Mesothelial cell of epicardium (in vitro differentiated cells): ENCODE measurements around the gene NRCAM. TPM values are rescaled to one million over a fixed set of nuclear protein-coding genes. Genes with fewer than 3 reads are reported as not detected.

Source experiments
- DNase-seq, 2 experiments: peaks; one replicate each; pipeline ENCODE4 v3.0.0; 2021; ENCODE audit warnings: low spot score in 2 of 2; ENCODE audit not compliant: unreplicated experiment in 2 of 2
- H3K27ac Mint-ChIP-seq: 2 replicates; pipeline ENCODE4 v1.8.0; 2021; ENCODE audit warnings: mixed read lengths
- H3K27me3 Mint-ChIP-seq: 2 replicates; pipeline ENCODE4 v1.8.0; 2021; ENCODE audit warnings: low read depth, mixed read lengths
- H3K36me3 Mint-ChIP-seq: 2 replicates; pipeline ENCODE4 v1.8.0; 2021; ENCODE audit warnings: mixed read lengths
- H3K4me1 Mint-ChIP-seq: 2 replicates; pipeline ENCODE4 v1.8.0; 2021; ENCODE audit warnings: mixed read lengths
- H3K4me3 Mint-ChIP-seq: 2 replicates; pipeline ENCODE4 v1.8.0; 2021; ENCODE audit warnings: mild to moderate bottlenecking, moderate library complexity, mixed read lengths
- H3K9me3 Mint-ChIP-seq: 2 replicates; pipeline ENCODE4 v1.8.0; 2021; ENCODE audit warnings: mixed read lengths
- total RNA-seq: library from RNA; stranded (reverse); gene quantifications from 3 replicates; pipeline ENCODE4 v1.2.1, GENCODE V29; 2021
- TF ChIP-seq, protein P1 (sequence below): fragments of 200-600 bp; sonication (generic); IDR thresholded peaks from one replicate; pipeline ENCODE4 v1.5.0; 2021; ENCODE audit warnings: antibody characterized with exemption; ENCODE audit not compliant: unreplicated experiment

Gene NRCAM
- total RNA-seq, 1 donor from 2014 or later: 5.7 TPM

DNA sequence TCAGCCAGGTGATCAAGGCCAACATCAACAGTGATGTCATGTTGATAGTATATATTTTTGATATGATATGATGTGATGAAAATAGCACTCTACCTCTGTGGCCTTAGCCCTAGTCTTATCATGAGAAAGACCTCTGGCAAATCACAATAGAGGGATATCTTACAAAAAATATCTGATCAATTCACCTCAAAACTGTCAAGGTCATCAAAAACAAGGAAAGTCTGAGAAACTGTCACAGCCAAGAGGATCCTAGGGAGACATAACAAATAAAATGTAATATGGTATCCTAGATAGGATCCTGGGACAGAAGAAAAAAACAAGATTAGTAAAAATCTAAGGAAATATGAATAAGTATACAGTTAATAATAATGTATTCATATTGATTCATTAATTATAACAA, 92.6 kb downstream of the NRCAM start:
- Mint-ChIP-seq H3K9me3 (peaks cover 15% of the 10 kb centered on the region), H3K4me1 (peaks cover 8% of the 10 kb centered on the region)

DNA sequence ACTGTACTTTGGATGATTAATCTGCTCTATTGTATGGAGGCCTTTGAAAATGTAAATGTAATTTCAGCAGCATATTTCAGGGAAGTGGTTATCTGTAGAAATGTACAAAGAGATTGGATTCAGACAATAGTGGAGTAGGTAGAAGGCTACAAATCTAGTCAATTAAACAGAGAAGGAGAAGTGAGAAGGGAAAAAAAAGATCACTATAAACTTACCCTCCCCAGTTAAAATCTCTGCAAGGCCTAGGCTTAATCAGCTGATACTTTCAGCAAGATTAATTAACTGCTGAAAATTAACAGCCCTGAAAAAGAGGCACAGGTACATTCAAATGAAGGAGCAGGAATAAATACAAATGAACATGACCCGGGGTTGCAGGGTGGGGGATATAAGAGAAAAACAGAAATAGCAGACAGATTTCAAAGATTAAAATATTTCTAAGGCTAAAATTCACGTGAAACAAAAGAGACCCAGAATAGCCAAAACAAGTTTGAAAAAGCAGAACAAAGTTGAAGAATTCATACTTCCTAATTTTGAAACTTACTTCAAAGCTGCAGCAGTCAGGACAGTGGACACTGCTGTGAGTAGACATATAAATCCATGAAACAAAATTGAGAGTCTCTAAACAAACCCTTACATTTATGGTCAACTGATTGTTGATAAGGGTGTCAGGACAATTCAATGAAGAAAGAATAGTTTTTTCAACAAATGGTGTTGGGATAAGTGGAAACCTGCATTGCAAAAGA, 96.0 kb downstream of the NRCAM start:
- H3K4me3 Mint-ChIP-seq: no peak overlapping the region
- no peak for DNase-seq
- H3K9me3 Mint-ChIP-seq: peaks cover 15% of the 10 kb centered on the region
- no peak overlapping the region for H3K27ac Mint-ChIP-seq
- H3K4me1 Mint-ChIP-seq: peaks cover 15% of the 10 kb centered on the region
- no peaks in the 10 kb centered on the region for H3K27me3 Mint-ChIP-seq
- TF ChIP-seq, protein P1, sequence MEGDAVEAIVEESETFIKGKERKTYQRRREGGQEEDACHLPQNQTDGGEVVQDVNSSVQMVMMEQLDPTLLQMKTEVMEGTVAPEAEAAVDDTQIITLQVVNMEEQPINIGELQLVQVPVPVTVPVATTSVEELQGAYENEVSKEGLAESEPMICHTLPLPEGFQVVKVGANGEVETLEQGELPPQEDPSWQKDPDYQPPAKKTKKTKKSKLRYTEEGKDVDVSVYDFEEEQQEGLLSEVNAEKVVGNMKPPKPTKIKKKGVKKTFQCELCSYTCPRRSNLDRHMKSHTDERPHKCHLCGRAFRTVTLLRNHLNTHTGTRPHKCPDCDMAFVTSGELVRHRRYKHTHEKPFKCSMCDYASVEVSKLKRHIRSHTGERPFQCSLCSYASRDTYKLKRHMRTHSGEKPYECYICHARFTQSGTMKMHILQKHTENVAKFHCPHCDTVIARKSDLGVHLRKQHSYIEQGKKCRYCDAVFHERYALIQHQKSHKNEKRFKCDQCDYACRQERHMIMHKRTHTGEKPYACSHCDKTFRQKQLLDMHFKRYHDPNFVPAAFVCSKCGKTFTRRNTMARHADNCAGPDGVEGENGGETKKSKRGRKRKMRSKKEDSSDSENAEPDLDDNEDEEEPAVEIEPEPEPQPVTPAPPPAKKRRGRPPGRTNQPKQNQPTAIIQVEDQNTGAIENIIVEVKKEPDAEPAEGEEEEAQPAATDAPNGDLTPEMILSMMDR: no peak
- H3K36me3 Mint-ChIP-seq: no peaks in the 10 kb centered on the region

More for the DNA sequence above, 92.6 kb downstream of the NRCAM start:
- H3K4me3 Mint-ChIP-seq: no peak overlapping the region
- H3K36me3 Mint-ChIP-seq: no peaks in the 10 kb centered on the region
- TF ChIP-seq, protein P1: no peak
- no peak overlapping the region for H3K27ac Mint-ChIP-seq
- DNase-seq: no peak
- H3K27me3 Mint-ChIP-seq: peaks cover 3% of the 10 kb centered on the region

DNA sequence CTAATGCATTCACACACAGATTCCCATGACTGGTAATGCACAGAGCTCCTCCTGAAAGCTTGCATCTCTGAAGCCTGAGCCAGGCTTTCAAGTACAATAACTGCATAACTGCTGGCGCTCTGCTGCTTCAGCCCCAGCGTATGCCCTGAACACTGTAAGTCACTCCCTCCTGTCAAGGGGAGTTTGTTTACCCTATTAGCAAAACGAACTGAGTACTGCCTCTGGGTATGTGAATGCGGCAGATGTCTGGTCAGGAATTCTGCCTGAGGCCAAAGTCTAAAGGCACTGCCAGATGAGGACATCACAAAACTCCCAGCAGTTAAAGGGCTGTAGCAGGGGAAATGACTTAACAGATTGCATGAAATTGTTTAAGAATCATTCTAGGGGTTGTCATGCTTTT, 97.7 kb downstream of the NRCAM start:
- H3K4me1 Mint-ChIP-seq: peaks cover 15% of the 10 kb centered on the region
- no peak for DNase-seq
- TF ChIP-seq, protein P1: no peak
- no peak overlapping the region for H3K4me3 Mint-ChIP-seq
- H3K9me3 Mint-ChIP-seq: peaks cover 12% of the 10 kb centered on the region
- no peak overlapping the region for H3K27ac Mint-ChIP-seq
- no peaks in the 10 kb centered on the region for H3K27me3 Mint-ChIP-seq
- no peaks in the 10 kb centered on the region for H3K36me3 Mint-ChIP-seq

DNA sequence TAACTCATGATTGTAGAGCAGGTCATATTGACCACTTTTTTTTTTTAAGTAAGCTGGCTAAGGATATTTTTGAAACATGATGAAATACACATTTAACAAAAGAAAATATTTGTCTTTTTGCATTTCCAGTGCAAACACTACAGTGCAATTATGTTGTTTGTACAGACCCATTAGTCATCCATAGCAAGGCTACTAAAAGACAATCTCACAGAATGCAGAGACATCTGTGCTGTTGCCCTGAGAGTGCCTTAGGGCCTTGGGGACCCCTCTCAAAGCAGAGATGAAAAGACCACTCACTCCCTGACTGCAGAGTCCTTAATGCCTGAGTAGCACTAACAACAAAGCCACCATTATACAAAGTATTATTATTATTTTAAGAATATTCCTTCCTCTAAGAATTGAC, 104.5 kb downstream of the NRCAM start:
- no peak overlapping the region for H3K4me3 Mint-ChIP-seq
- DNase-seq: no peak
- H3K27me3 Mint-ChIP-seq: no peaks in the 10 kb centered on the region
- H3K9me3 Mint-ChIP-seq: no peaks in the 10 kb centered on the region
- TF ChIP-seq, protein P1: no peak
- no peak overlapping the region for H3K27ac Mint-ChIP-seq
- no peaks in the 10 kb centered on the region for H3K36me3 Mint-ChIP-seq
- H3K4me1 Mint-ChIP-seq: peaks cover 5% of the 10 kb centered on the region

DNA sequence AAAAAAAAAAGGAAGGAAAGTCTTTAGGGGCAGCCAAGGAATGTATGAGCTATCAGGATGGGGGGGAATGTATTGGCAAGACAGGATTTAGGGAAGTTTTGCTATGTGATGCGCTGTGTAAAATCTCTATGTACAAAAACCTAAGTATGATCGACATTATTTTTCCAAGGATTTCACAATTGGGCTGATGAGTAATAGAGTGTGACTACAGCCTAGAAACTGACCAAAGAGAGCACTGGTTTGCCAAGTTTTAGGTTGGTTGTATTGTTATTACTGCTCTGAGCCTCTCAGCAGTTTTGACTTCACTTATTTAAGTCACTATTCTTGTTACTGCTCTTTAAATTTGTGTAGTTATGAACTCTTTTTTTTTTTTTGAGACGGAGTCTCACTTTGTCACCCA, 107.3 kb downstream of the NRCAM start:
- H3K27me3 Mint-ChIP-seq: no peaks in the 10 kb centered on the region
- no peak overlapping the region for H3K27ac Mint-ChIP-seq
- no peaks in the 10 kb centered on the region for H3K9me3 Mint-ChIP-seq
- DNase-seq: no peak
- H3K36me3 Mint-ChIP-seq: no peaks in the 10 kb centered on the region
- H3K4me1 Mint-ChIP-seq: peaks cover 5% of the 10 kb centered on the region
- TF ChIP-seq, protein P1: no peak
- no peak overlapping the region for H3K4me3 Mint-ChIP-seq
